PC-3 (cell line): Measurements from ENCODE around the gene DRAXIN.

Experiments
- CTCF ChIP-seq: fragments of 300-600 bp; sonication (generic); conservative IDR thresholded peaks from 2 replicates; pipeline ENCODE4 v1.5.1; 2017; ENCODE audit warnings: antibody characterized with exemption, low read depth, mild to moderate bottlenecking, low read length
- EZH2 ChIP-seq: fragments of 300-600 bp; sonication (generic); IDR thresholded peaks from one replicate; pipeline ENCODE4 v1.6.1; 2017; ENCODE audit warnings: antibody characterized with exemption, mild to moderate bottlenecking, low read length; ENCODE audit not compliant: unreplicated experiment
- EZH2phosphoT487 ChIP-seq: fragments of 300-600 bp; sonication (generic); IDR thresholded peaks from 2 replicates; pipeline ENCODE4 v1.6.1; 2018; ENCODE audit warnings: mild to moderate bottlenecking, antibody characterized with exemption, low read length, borderline replicate concordance

- no peak for TF ChIP-seq CTCF
- no peak for TF ChIP-seq EZH2
- TF ChIP-seq EZH2phosphoT487, result no peak
Measured at GRCh38 chr1:11764519-11764918, 73.0 kb downstream of the DRAXIN start.
